Spleen (tissue), 7 donors: ENCODE results near the gene CCDC78.

Source experiments
- CTCF ChIP-seq, 11 experiments: fragments of 200-600 bp in 7 of 11; fragments of 450-650 bp in 4 of 11; sonication (generic) in 4 of 11; IDR thresholded peaks in 8 of 11; conservative IDR thresholded peaks in 3 of 11; 1 replicate in 7 of 11; 2 replicates in 4 of 11; pipeline versions ENCODE4 v1.4.0 to v1.8.0; 2016 to 2021; ENCODE audit warnings: antibody characterized with exemption in 11 of 11, inconsistent platforms in 4 of 11, mild to moderate bottlenecking in 1 of 11
- POLR2A ChIP-seq, 3 donors: fragments of 450-650 bp; IDR thresholded peaks; one replicate each; pipeline ENCODE4 v1.5.1; 2017; ENCODE audit warnings: antibody characterized with exemption in 3 of 3, mild to moderate bottlenecking in 1 of 3
- POLR2AphosphoS5 ChIP-seq, 3 donors: sonication (generic); formaldehyde crosslinking; IDR thresholded peaks; one replicate each; pipeline ENCODE4 v1.5.1; 2017; ENCODE audit warnings: antibody characterized with exemption in 3 of 3
- donor health status: DM: no; HTN: no; CAD: no; lungs with moderate emphysema.
- donor health status: DM: no; HTN: no; CAD: no.
- donor health status: DM: no; HTN: no; CAD: no.

GRCh38 chr16:762595-763268, 36.5 kb upstream of the CCDC78 start:
- TF ChIP-seq POLR2A (IDR thresholded peaks at IDR 0.05) (no peak), CTCF (IDR thresholded peaks at IDR 0.05 in 8 of 11, conservative IDR thresholded peaks at IDR 0.05 in 3 of 11) (no peak), POLR2AphosphoS5 (IDR thresholded peaks at IDR 0.05) (no peak)
